Measurements from ENCODE around the gene CERS4.
"Not testable (repeated sequence)": the region's sequence is repeated elsewhere in the genome, so short reads cannot be mapped to it uniquely, and the experiment has no call there.

Gene CERS4

DNA sequence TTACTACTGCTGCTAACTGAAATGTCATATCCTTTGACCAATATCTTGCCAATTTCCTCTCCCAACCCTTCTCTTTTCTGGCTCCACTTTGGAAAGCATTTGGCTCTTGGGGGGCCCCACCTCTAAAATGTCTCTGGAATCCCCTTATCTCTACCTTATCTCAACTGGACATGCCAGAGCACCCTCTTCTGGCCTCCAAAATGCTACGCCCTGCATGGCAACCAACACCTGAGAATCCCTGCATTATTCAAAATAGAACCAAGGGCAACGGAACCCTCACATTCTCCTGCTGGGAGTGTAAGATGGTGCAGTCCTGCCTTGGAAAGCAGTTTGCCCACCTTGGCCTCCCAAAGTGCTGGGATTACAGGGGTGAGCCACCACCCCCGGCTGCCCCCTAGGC lies 35.3 kb downstream of the CERS4 start:
- DNase-seq = no peak

- no peak for DNase-seq
Measured at GRCh38 chr19:8245869-8246835, 37.0 kb downstream of the CERS4 start.

DNA sequence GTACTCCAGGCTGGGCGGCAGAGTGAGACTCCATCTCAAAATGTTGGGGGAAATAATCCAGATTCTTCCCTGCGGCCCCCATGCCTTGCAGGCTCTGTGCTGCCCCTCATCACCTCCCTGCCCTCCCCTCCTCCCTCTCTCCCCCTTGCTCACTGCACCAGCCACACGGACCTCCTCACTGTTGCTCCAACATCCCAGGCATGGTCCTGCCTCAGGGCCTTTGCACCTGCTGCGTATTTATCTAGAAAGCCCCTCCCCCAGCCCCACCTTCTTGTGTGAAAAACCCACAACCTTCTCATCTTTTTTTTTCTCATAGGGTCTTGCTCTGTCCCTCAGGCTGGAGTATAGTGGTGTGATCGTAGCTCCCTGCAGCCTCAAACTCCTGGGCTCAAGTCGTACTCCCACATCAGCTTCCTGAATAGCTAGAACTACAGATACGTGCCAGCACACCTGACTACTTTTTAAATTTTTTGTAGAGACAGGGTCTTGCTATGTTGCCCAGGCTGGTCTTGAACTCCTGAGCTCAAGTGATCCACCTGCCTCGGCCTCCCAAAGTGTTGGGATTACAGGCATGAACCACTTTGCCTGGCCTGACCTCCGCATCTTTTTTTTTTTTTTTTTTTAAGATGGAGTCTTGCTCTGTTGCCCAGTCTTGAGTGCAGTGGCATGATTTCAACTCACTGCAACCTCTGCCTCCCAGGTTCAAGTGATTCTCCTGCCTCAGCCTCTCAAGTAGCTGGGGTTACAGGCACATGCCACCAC lies 38.1 kb downstream of the CERS4 start:
- DNase-seq = not testable (repeated sequence)

DNA sequence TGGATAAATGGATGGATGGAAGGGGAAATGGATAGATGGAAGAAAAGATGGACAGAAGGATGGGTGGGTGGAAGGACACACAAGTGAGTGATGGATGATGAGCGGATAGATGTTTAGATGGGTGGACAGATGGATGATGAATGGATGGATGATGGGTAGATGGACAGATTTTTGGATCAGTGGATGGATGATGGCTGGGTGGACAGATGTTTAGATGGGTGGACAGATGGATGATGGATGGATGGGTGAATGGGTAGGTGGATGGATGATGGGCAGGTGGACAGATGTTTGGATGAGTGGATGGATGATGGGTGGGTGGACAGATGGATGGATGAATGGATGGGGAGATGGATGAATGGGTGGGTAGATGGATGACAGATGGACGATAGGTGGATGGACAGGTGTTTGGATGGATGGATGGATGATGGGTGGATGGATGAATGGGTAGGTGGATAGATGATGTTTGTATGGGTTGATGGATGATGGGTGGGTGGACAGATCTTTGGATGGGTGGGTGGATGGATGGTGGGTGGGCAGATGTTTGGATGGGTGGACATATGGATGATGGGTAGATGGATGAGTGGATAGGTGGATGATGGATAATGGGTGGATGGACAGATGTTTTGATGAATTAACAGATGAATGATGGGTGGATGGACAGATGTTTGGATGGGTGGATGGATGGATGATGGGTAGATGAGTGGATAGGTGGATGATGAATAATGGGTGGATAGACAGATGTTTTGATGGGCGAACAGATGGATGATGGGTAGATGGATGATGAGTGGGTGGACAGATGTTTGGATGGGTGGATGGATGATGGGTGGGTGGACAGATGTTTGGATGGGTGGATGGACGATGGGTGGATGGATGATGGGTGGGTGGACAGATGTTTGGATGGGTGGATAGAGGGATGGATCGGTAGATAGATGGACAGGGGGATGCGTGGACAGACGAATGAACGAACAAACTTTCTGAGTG lies 39.5 kb downstream of the CERS4 start:
- no peak for DNase-seq

GRCh38 chr19:8250596-8250995 lies 41.4 kb downstream of the CERS4 start:
- DNase-seq = no peak

DNA sequence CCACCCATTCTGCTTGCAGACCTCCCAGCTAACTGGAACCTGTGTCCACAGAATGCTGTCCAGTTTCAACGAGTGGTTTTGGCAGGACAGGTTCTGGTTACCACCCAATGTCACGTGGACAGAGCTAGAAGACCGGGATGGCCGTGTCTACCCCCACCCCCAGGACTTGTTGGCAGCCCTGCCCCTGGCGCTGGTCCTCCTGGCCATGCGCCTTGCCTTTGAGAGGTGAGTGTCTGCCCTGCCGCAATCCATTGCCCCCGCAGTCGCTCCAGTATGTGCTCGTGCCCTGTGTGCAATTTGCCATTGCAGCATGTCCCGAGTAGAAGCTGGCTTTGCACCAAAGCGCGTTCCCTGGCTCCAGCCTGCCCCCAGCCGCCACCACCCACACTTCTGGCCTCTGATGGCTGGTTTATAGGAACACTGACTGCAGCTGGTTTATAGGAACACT lies 41.9 kb downstream of the CERS4 start:
- DNase-seq = no peak

DNA sequence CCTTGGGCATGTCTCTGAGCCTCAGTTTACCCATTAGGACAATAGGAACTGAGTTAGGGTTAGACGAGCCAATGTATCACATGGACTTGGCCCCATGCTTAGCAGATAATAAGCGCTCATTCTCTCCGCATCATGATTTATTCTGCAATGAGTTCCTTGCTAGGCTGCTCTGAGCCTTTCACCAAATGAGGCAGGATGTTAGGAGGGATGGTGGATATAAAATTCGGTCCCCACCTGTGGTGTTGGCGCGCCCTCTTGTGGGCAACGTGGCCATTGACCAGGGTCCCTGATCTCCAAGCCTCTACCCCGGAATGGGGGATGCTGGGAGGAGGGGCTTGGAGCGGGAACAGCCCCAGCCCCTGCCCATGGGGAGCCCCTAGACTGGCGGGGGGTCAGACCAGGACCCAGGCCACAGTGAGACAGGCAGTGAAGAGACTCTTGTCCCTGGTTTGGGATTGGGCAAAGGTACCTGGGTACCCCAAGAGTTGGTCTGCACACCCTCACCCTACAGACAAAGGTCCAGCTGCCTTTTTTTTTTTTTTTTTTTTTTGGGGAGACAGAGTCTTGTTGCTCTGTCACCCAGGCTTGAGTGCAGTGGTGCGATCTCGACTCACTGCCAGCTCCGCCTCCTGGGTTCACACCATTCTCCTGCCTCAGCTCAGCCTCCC lies 43.9 kb downstream of the CERS4 start:
- DNase-seq = peak; percentile 73 to 84

DNA sequence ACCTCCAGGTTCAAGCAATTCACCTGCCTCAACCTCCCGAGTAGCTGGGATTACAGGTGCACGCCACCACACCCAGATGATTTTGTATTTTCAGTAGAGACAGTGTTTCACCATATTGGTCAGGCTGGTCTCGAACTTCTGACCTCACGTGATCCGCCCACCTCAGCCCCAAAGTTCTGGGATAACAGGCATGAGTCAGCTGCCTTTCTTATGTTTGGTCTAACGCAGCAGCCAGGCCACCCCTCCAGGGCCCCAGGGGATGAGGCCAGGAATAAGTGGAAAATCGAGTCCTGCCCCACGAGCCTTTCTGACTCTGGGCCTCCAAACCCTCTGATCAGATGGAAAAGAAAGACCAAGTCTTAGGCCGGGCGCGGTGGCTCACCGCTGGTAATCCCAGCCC lies 44.5 kb downstream of the CERS4 start:
- no peak for DNase-seq

GRCh38 chr19:8254286-8255001 lies 45.3 kb downstream of the CERS4 start:
- DNase-seq = no peak

- no peak for DNase-seq
Measured at GRCh38 chr19:8255426-8256125, 46.4 kb downstream of the CERS4 start.

- DNase-seq = no peak
Measured at GRCh38 chr19:8256276-8257051, 47.3 kb downstream of the CERS4 start.

GRCh38 chr19:8257052-8257443 lies 47.9 kb downstream of the CERS4 start:
- no peak for DNase-seq

- no peak for DNase-seq
Measured at GRCh38 chr19:8259142-8259921, 50.2 kb downstream of the CERS4 start.

- DNase-seq = no peak
Measured at GRCh38 chr19:8259922-8260247, 50.7 kb downstream of the CERS4 start.

DNA sequence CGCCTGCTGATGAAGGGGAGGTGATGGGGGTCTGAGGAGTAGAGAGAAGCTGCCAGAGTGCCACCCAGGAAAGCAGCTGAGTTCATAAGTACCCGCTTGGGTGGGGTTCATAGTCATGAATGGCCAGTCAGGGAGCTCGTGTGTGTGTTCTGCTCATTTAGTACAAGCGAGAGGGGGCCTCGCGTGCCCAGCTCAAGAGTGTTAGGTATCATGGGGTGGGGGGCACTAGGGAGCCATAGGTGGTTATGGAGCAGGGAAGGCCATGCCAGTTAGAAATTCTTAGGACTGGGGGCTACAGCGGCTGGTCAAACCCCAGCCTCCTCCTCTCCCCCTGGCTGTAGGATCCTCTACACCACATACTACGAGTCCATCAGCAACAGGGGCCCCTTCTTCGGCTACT lies 52.2 kb downstream of the CERS4 start:
- no peak for DNase-seq

DNA sequence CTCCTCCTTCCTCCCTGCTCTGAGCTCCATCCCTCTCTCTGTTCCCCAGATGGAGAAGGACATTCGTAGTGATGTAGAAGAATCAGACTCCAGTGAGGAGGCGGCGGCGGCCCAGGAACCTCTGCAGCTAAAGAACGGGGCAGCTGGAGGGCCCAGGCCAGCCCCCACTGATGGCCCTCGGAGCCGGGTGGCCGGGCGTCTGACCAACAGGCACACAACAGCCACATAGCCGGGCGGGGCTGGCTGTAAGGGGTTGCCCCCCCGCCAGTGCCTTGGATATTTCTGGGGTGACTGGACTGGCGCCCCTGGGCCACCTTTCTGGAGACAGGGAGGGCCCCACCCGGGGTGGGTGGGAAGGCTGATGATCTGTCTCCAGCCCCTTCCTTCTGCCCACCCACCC lies 52.7 kb downstream of the CERS4 start:
- DNase-seq = no peak

DNA sequence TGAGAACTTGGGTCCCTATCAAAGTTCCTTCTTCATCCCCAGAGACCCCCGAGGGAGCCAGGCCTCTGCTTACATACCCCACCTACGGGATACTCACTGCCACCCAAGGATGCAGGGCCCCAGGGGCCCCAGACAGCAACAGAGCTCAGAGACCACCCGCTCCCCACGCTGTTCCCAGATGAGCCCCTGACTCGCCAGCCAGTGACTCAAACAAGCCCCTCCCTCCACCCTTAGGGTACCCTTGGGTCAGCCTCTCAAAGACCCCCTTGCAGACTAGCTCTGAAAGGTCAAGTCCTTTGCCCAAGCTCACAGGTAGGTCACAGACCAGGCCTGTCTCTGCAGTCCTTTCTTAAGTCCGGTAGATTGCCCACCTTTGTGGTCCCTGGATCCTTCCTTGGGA lies 53.3 kb downstream of the CERS4 start:
- DNase-seq = no peak

DNA sequence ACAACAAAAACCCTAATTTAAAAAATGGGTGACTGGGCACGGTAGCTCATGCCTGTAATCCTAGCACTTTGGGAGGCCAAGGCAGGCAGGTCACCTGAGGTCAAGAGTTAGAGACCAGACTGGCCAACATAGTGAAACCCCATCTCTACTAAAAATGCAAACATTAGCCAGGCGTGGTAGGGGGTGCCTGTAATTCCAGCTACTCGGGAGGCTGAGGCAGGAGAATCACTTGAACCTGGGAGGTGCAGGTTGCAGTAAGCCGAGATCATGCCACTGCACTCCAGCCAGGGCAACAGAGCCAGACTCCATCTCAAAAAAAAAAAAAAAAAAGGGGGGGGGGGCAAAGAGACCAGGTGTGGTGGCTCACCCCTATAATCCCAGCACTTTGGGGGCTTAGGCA lies 55.1 kb downstream of the CERS4 start:
- not testable (repeated sequence) for DNase-seq

GRCh38 chr19:8265872-8266271 lies 56.7 kb downstream of the CERS4 start:
- DNase-seq = no peak

Data from stimulated activated CD4-positive, alpha-beta T cell treated with anti-CD3 and anti-CD28 coated beads, Interleukin-4, amount 100 ng/mL, for 4 hours (primary cell).